IPS-18c (cell line): ENCODE measurements around the gene MIPOL1.

ENCODE experiments used
- H3K4me3 ChIP-seq: 2 replicates; pipeline ENCODE4 v1.7.0; 2013; ENCODE audit warnings: low read depth, mild to moderate bottlenecking, low read length, moderate library complexity; ENCODE audit not compliant: insufficient read depth
- H3K9me3 ChIP-seq: one replicate; pipeline ENCODE4 v1.6.1; 2013; ENCODE audit warnings: mild to moderate bottlenecking, low read length, moderate library complexity; ENCODE audit not compliant: control insufficient read depth, insufficient read depth

Gene MIPOL1

DNA sequence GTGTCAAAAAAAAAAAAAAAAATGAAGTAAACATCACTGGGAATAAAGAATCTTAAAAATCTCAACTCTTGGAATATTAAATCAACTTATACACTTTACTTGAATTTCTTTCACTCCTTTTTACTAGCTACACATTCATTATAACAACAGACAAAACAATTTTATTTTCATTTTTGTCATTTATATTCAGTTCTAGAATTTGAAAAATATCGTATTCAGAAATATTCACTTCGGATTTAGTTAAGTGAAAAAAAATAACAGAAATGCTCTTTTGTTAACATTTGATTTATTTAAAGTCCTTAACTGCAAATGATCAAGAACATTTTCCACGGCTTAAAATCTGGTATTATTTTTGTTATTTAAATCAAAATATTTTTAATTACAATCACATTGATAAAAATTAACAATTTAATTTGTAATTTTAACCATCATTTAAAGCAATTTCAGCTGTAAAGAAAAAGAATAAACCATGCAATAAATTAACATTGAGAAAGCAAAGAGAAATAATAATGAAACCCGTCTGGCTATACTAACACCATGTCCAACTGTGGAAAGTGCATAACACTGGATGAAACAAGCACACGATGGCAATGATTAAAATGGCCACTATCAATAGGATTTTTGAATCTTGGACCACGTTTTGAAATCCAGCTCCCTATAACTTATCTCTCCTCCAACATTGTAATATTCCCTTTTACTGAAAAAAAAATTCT lies 392.1 kb downstream of the MIPOL1 start:
- no peak overlapping the region for H3K4me3 ChIP-seq
- peaks cover 2% of the 10 kb centered on the region for H3K9me3 ChIP-seq

DNA sequence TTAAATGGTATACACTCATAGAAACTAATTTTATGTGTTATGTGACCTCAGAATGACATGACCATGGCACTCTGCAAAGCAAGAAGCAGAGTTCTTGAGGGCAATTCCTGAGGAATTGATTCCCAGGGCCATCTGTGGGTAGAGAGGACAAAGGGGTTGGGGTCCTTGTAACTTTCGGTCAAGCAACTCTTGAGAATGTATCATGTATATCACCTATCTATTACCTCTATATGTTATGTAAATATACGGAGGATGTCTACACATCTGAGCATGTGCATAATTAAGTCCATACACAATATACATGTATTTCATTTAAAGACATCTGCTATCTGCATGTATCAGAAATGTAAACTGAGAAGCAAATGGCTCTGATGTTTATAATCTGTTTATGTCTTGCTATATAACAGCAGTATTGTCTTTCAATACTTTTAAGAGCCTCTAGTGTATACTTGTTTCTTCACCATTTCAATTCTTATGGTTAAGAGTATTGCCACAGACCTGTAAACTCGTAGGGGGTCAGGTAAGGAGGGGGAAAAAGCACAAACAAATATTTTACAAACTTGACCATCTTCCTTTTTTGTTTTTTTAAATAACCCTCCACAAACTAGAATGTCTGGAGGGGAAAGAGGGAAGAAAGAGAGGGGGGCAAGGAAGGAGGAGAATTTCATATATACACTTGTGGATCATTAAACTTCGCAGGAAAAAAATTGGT lies 392.8 kb downstream of the MIPOL1 start:
- H3K9me3 ChIP-seq: peaks cover 2% of the 10 kb centered on the region
- no peak overlapping the region for H3K4me3 ChIP-seq

DNA sequence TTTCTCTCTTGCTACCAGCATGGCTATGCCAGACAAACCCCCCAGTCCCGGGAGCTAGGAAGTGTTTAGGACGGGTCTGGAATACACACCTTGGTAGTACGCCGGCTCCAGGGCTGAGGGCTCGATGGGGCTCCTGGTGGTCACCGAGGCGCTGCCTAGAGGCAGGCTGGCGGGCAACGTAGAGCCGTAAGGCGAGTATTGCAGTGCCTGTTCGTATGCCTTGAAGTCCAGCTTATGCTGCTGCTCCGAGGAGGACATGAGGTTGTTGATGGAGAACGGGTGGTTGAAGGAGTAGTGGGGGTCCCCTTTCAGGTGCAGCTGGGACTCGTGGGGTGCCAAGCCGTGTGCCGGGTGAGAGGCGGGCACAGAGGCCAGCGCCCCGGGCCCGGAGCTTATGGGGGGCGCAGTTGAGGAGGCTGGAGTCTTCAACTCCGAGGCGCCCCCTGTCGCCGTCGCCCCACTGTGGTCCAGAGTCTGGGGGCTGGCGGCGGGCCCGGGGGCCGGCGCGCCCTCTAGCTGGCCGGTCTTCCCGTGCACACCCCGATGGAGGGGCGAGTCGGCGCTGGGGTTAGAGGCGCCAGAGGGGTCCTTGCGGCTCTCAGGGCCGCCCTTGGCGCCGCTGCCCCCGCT lies 393.7 kb downstream of the MIPOL1 start:
- Histone ChIP-seq H3K4me3 (no peak overlapping the region; the same call in 1 of the 2 replicates), H3K9me3 (peaks cover 2% of the 10 kb centered on the region)

DNA sequence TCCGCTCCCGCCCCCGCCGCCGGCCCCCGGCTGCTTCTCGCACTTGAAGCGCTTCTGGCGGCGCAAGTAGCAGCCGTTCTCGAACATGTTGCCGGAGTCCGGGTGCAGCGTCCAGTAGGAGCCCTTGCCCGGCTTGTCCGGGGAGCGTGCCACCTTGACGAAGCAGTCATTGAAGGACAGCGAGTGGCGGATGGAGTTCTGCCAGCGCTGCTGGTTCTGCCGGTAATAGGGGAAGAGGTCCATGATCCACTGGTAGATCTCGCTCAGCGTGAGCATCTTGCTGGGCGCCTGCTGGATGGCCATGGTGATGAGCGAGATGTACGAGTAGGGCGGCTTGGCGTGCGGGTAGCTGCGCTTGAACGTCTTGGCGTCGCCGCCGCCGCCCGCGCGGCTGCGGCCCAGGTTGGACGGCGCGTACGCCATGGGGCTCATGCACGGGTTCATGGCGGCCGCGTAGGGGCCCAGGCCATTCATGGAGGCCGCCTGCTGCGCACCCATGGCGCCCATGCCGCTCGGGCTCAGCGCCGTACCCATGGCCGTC lies 394.3 kb downstream of the MIPOL1 start:
- Histone ChIP-seq H3K9me3 (peaks cover 2% of the 10 kb centered on the region), H3K4me3 (peak overlapping the region; percentile 16; the same call in 1 of the 2 replicates)

DNA sequence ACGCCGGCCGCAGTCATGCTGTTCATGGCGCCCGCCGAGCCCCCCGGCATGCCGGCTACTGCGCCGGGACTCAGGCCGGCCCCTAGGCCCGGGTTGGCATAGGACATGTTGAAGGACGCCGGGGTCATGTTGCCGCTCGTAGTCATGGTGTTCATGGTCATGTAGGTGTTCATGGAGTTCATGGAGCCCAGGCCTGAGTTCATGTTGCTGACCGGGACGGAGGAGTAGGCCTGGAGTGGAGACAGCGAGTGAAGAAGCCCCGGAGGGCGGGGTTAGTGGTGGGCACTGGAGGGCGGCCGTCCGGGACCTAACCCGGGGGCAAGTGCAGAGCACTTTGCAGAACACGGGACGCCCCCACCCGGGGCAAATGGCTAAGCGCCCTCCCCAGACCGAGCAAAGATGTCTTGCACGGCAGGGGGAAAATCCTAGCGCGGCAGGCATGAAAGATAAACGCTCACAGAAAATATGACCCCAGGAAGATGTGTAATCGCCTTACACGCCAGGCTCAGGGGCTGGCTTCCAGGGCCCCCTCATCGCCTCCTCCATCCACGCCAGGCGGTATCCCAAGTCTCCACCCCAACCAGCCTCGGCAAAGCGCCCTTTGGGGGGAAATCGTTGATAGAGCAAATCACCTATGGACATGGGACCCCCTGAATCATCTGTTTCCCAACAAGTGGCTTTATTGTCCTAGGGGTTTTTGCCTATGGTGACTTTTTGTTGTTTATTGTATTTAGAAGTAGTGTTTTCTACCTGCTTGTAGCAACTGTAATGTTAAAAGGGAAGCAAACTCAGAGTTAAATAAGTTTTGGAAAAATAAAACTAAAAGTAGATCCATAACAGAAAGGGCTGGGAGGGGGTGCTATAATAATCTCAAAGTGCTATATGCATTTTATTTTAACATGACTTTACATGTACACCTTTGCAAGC lies 395.0 kb downstream of the MIPOL1 start:
- Histone ChIP-seq H3K4me3 (peak overlapping the region; percentile 16; the same call in 1 of the 2 replicates), H3K9me3 (peaks cover 2% of the 10 kb centered on the region)

DNA sequence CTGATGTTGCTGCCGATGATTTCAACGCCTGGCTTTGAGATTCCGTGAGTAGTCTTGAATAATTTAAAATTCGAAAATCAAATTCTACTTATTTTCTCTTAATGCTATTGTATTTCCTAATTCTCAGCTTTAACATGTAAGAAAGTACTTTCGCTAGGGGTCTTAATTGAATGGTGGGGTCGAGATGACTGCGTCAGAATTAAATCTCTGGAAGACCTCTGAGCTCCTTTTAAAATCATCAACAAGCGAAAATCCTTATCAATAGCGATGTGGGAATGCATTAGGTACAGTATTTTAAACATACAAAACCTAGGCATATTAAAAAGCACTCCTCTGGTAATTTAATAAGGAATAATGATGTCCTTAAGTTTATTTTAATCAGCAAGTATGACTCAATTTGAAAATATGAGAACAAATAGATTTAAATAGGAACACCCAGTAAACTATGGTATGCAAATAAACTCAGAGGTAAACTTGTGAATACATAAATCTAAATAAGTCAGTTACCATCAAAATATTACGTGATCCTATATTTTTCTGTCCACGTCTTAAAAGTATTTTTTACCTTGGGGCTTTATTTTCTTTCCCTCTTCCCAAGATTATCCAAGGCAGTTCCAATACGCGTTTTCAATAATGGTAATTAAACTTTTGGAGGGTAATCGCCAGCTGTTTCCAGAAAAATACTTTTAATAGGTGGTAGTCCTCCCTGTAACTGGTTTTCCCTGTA lies 395.9 kb downstream of the MIPOL1 start:
- Histone ChIP-seq H3K9me3 (peaks cover 2% of the 10 kb centered on the region), H3K4me3 (no peak overlapping the region)

DNA sequence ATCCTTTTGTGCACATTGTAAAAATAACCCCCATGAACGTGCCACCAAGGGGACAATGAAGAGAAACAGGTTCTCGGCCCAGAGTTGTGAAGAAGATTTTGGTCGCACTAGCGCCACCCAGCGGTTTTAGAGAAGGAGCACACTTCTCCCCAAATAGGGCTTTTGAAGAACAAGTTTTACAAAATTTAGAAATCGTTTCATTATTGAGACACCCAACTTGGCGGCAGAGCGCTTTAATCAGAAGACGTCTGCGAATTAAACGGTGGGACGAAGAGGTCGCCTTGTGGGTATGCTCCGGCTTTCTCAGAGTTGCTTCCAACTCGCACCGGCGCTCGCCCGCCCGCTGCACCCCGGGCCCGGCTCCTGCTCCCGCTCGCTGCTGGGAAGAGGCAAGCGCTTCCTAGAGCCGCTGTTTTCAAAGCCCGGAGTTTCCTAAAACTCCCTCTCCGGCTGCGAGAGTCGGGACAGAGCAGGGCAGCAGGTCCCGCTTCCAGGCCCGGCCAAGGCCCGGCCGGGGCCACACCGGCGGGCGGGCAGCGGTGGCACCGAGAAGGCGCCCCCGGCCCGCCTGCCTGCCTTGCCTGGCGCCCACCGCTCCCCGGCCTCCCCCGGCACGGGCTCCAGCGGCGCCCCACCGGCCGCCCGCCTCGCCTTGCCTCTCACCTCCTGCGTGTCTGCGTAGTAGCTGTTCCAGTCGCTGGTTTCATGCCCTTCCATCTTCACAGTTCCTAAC lies 396.7 kb downstream of the MIPOL1 start:
- H3K9me3 ChIP-seq: peaks cover 2% of the 10 kb centered on the region

DNA sequence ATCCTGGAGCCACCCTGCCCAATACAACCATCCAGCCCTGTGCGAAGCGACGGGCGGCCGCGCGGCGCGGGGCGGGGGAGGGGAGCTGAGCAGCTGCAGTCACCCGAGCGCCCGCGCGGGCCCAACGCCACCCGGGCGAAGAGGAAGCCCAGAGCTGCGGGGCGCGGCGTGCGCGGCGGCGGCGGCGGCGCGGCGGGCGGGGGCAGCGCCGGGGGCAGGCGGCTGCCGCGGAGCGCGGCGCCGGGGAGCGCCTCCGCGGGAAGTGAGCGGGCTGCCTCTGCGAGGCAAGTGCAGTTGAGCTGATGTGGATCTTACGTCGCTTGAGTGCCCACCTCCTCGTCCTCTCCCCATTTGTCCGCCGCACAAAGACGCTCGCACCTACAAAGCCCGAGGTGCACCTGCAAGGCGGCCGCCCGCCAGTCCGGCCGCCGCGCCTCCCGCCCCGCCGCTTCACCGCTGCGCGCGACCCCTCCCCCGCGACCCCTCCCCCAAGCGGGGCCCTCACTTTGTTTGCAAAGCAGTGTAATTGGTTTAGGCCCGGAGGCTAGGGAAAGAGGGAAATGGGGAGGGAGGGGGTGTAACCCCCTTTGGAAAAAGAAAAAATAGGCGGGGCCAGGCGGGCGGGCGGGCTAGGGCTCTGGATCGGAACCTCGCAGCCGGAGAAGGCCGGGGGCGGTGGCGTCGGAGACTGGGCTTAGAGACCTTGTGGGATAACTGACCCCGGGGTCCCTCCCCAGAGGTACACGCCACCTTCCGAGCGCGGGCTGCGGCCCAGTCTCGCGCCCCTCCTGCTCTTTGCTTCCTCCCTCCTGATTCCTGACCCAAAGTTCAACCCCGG lies 397.5 kb downstream of the MIPOL1 start, which contains the start of the genes FOXA1 and TTC6:
Gene FOXA1 (minus strand): TSS at position 279 of the 838 bp plus-strand sequence. CDS start 277 bp downstream, at position 2.
Gene TTC6 (plus strand): TSS at position 659 of the 838 bp plus-strand sequence. CDS start 26,436 bp downstream, outside the sequence.
- Histone ChIP-seq H3K9me3 (peaks cover 2% of the 10 kb centered on the region), H3K4me3 (peak within 1 kb of the TSS; percentile 44)

More for the DNA sequence above, 396.7 kb downstream of the MIPOL1 start:
- H3K4me3 ChIP-seq: peak overlapping the region; percentile 44

DNA sequence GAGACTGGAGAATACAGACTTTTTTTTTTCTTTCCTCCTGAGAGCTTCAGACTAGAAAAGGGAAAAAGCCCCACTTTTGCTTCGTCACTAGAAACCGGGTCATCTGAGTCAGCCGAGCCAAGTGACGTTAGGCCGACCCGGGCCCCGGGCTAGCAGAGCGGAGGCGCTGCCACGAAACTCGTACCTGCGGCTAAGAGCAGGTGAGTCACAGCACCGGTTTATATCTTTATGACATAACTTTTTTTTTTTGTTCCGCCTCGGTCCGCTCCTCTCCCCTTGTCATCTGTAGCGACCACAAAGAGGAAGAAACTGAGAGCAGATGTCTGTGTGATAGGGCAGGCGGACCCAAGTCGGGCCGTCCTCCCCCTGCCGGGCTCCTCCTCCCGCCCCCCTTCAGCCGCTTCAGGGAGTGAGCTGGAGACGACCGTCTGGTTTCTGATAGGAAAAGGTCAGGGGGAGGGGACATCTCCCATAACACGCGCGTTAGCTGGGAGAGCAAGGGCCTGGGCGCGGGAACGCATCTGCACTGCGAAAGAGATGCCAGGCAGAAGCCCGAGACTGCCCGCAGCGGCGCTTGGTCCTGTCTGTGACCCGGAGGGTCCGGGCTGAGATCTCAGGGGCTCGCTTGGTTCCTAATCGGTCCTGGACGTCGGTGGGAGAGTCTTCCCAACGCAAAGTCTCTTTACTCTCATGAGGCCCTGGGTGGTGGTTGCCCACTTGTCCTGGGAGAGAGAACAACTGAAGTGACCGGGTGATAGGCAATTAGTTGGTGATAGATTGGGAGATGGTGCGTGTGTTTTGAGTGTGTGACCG lies 398.3 kb downstream of the MIPOL1 start:
- peak overlapping the region; percentile 34; the same call in 1 of the 2 replicates for H3K4me3 ChIP-seq
- H3K9me3 ChIP-seq: peaks cover 3% of the 10 kb centered on the region

DNA sequence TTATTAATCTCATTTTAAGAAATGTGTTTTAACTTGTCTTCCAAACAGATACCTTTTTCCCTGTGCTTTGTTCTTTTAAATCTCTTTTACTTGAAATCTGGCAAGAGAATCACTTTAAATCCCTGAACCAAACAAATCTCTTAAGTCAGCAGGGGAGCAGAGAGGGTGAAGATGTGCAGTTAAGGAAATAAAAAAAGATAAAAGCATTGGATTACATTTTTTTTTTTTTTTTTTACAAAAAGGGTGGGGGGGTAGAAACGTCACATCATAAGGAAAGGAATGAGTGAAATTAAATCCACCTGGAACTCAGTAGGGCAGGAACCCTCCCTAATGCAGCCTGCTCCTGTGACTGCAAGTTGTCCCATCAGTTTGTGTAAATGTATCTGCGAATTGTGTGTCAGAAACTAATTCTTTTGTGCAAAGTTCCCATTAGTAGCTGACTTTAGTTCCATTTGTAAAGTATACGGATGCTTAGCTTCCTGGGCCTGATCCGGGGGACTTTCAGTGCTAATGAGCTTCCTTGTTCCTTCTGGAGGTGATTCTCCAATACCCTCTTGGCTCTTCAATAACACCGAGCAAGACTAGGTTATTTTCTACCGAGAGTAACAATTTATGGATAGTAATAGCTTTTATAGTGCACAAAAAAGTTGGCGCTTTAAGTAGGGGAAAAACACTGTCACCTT lies 399.2 kb downstream of the MIPOL1 start:
- no peak overlapping the region for H3K4me3 ChIP-seq

DNA sequence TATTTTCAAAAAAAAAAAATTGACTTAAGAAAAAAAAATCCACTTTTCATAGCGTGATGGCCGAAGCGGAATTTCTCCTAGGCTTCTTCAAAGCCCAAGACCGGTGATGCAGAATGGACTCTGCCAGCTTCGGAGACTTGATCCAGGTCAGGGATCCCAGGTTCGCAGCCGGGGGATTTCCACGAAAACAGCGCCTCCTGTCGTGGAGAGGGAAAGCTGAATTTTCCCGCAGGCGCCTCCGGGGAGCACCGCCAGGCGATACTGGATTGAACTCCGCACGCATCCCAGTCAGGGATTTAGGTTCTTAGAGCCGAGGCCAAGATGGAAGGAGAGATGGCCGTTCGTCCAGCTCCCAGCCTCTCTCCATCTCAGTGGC lies 399.8 kb downstream of the MIPOL1 start:
- Histone ChIP-seq H3K9me3 (peaks cover 6% of the 10 kb centered on the region), H3K4me3 (no peak overlapping the region; the same call in 1 of the 2 replicates)

More for the DNA sequence above, 399.2 kb downstream of the MIPOL1 start:
- H3K9me3 ChIP-seq: peaks cover 6% of the 10 kb centered on the region

DNA sequence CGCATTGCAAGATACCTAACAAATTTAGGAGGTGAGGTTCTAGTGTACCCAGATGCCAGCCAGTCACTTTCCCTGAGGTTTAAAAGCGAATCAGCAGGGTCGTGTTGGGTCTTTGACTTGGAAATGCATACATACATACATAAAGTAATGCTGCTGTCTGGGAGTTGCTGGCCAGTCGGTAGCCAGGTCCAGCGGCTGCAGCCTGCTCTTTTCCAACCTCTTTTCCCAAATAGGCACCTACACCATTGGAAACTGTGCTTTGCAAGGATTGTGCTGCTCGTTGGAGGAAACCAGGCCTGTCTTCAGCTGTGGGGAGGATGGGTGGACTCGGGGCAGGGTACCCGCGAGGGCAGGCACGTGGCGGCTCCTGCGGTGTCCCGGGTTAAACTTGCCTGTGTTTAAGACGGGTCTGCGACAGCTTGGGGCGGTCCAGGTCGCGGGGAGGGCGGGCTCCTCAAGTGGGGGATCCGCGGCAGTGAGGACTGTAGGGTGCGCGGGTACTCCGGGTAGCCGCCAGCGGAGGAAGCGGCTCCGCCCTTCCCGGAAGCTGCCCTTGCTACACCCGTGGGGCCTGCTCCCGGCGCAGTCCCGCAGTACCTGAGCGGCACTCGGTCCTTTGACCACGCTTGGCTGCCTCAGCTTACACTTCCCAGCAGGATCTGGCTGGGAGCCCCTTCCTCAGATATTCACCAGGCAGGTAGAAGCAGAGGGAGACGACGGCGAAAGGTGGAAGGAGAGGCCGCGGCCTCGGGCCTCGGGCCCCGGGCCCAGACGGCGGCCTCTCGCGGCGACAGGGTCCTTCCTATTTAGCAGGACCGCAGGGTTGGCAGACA lies 400.4 kb downstream of the MIPOL1 start:
- Histone ChIP-seq H3K9me3 (peaks cover 6% of the 10 kb centered on the region), H3K4me3 (peak overlapping the region; percentile 31; the same call in 1 of the 2 replicates)
